GM23248 (cell line): ENCODE data around the gene RIT2. TPM values are rescaled to one million over a fixed set of nuclear protein-coding genes. Genes with fewer than 3 reads are reported as not detected.

Source experiments
- DNase-seq: peaks from one replicate; pipeline ENCODE4 v3.0.0-alpha.2; 2015
- H2AFZ ChIP-seq: fragments of 200-600 bp; sonication (generic); 2 replicates; pipeline ENCODE4 v1.6.1; 2016; ENCODE audit warnings: antibody characterized with exemption
- H3F3A ChIP-seq: fragments of 200-600 bp; sonication (generic); 2 replicates; pipeline ENCODE4 v1.6.1; 2016; ENCODE audit warnings: mild to moderate bottlenecking, antibody characterized with exemption, mixed run types; ENCODE audit not compliant: insufficient read depth
- H3K27ac ChIP-seq: fragments of 200-600 bp; sonication (generic); 2 replicates; pipeline ENCODE4 v1.5.1; 2016; ENCODE audit warnings: mild to moderate bottlenecking
- H3K27me3 ChIP-seq: fragments of 200-600 bp; sonication (generic); replicated peaks from 2 replicates; pipeline ENCODE4 v1.6.1; 2016; ENCODE audit warnings: mild to moderate bottlenecking; ENCODE audit not compliant: insufficient read depth
- H3K36me3 ChIP-seq: fragments of 200-600 bp; sonication (generic); 2 replicates; pipeline ENCODE4 v1.6.1; 2016; ENCODE audit warnings: low read depth, mild to moderate bottlenecking
- H3K4me1 ChIP-seq: fragments of 200-600 bp; sonication (generic); 2 replicates; pipeline ENCODE4 v1.6.1; 2016; ENCODE audit warnings: mild to moderate bottlenecking; ENCODE audit not compliant: insufficient read depth
- H3K4me2 ChIP-seq: fragments of 200-600 bp; sonication (generic); one replicate; pipeline ENCODE4 v1.6.1; 2016; ENCODE audit warnings: mild to moderate bottlenecking; ENCODE audit not compliant: unreplicated experiment
- H3K4me3 ChIP-seq: fragments of 200-600 bp; sonication (generic); 2 replicates; pipeline ENCODE4 v1.5.1; 2016; ENCODE audit warnings: mild to moderate bottlenecking
- H3K79me2 ChIP-seq: fragments of 200-600 bp; sonication (generic); 2 replicates; pipeline ENCODE4 v1.6.1; 2016; ENCODE audit warnings: mild to moderate bottlenecking; ENCODE audit not compliant: insufficient read depth
- H3K9ac ChIP-seq: fragments of 200-600 bp; sonication (generic); 2 replicates; pipeline ENCODE4 v1.6.1; 2016; ENCODE audit warnings: mild to moderate bottlenecking
- H3K9me2 ChIP-seq: fragments of 200-600 bp; sonication (generic); 2 replicates; pipeline ENCODE4 v1.6.1; 2016; ENCODE audit warnings: mixed run types, mild to moderate bottlenecking, moderate library complexity; ENCODE audit not compliant: insufficient read depth
- H3K9me3 ChIP-seq: fragments of 200-600 bp; sonication (generic); one replicate; pipeline ENCODE4 v1.6.1; 2017; ENCODE audit warnings: low read depth
- H4K20me1 ChIP-seq: fragments of 200-600 bp; sonication (generic); 2 replicates; pipeline ENCODE4 v1.6.0; 2016; ENCODE audit not compliant: insufficient read depth
- EZH2 ChIP-seq: fragments of 200-600 bp; sonication (generic); IDR thresholded peaks from 2 replicates; pipeline ENCODE4 v1.6.1; 2018; ENCODE audit warnings: antibody characterized with exemption, mild to moderate bottlenecking; ENCODE audit not compliant: insufficient read depth, poor library complexity, severe bottlenecking
- EZH2phosphoT487 ChIP-seq: fragments of 200-600 bp; sonication (generic); IDR thresholded peaks from 2 replicates; pipeline ENCODE4 v1.6.1; 2018; ENCODE audit warnings: antibody characterized with exemption, moderate library complexity, mild to moderate bottlenecking, low read depth; ENCODE audit not compliant: insufficient read depth
- WGBS, 2 experiments: methylation state at CpG; one replicate each; pipeline ENCODE4 v1.1.6; 2015 to 2017; ENCODE audit warnings: low lambda C conversion rate in 2 of 2, low coverage in 1 of 2; ENCODE audit errors: missing lambda C conversion rate in 2 of 2; 5-methylcytosine and 5-hydroxymethylcytosine counted together
- in situ Hi-C: fragments of 300-500 bp; cut with MboI; formaldehyde crosslinking; loops from 2 replicates; pipeline ENCODE4 v1.15.0; 2020
- polyA plus RNA-seq: library from polyadenylated mRNA; unstranded; fragments of >200 nt; fragmentation: Nextera tagmentation; extraction: Ambion mirVana; gene quantifications from 2 replicates; pipeline ENCODE4 v1.2.1, GENCODE V29; 2016
- total RNA-seq: library from RNA; depleted of rRNA; stranded (reverse); fragments of >200 nt; shearing (Covaris generic); gene quantifications from 2 replicates; pipeline ENCODE4 v1.2.3, GENCODE V29; 2014

The RIT2 gene
- total and polyA plus RNA-seq, 2 experiments from 2014 or later, result not detected

- H3K9ac ChIP-seq, result no peak overlapping the region
- H3K4me1 ChIP-seq, result no peaks in the 10 kb centered on the region
- H3F3A ChIP-seq, result no peaks in the 10 kb centered on the region
- TF ChIP-seq EZH2phosphoT487, result no peak
- no peak overlapping the region for H3K4me3 ChIP-seq
- no peaks in the 10 kb centered on the region for H3K9me2 ChIP-seq
- no peaks in the 10 kb centered on the region for H3K27me3 ChIP-seq
- no peaks in the 10 kb centered on the region for H3K79me2 ChIP-seq
- no peaks in the 10 kb centered on the region for H3K9me3 ChIP-seq
- no peaks in the 10 kb centered on the region for H3K36me3 ChIP-seq
- no peak overlapping the region for H3K27ac ChIP-seq
- in situ Hi-C loops, result no loop called here
- no peak overlapping the region for H2AFZ ChIP-seq
- H3K4me2 ChIP-seq, result no peak overlapping the region
- DNase-seq, result no peak
- WGBS, 2 experiments, result 15 to 18% methylated on average over 4 of the region's 4 CpGs
- H4K20me1 ChIP-seq, result no peaks in the 10 kb centered on the region
These were observed 336.9 kb downstream of the RIT2 start for GRCh38 chr18:42778445-42779042.

DNA sequence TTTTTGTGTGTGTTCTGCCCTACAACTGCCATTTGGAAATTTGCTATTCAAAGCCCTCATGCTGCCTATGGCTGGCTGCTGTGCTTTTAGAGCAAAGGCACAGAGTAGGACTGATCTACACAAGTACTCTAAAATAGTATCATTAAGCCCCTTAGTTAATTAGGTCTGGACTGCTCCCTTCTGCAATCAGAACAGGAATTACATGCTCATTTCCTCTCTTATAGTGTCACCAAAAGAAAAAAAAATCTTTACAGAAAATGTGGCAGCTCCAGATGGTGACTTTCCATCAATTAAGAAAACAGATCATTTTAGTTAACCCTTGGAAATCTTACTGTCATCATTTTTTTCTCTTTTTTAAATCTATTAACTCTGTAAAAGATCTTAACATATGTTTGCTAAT is 337.5 kb downstream of the RIT2 start:
- H3F3A ChIP-seq, result no peaks in the 10 kb centered on the region
- no peak overlapping the region for H3K9ac ChIP-seq
- H3K36me3 ChIP-seq, result no peaks in the 10 kb centered on the region
- no peak overlapping the region for H3K27ac ChIP-seq
- no peak for DNase-seq
- in situ Hi-C loops, result no loop called here
- TF ChIP-seq EZH2, result no peak
- no peak for TF ChIP-seq EZH2phosphoT487
- no peaks in the 10 kb centered on the region for H3K9me2 ChIP-seq
- H3K27me3 ChIP-seq, result no peaks in the 10 kb centered on the region
- H4K20me1 ChIP-seq, result no peaks in the 10 kb centered on the region
- no peaks in the 10 kb centered on the region for H3K9me3 ChIP-seq
- H3K4me3 ChIP-seq, result no peak overlapping the region
- H3K79me2 ChIP-seq, result no peaks in the 10 kb centered on the region
- no peak overlapping the region for H2AFZ ChIP-seq
- no peaks in the 10 kb centered on the region for H3K4me1 ChIP-seq
- no peak overlapping the region for H3K4me2 ChIP-seq

DNA sequence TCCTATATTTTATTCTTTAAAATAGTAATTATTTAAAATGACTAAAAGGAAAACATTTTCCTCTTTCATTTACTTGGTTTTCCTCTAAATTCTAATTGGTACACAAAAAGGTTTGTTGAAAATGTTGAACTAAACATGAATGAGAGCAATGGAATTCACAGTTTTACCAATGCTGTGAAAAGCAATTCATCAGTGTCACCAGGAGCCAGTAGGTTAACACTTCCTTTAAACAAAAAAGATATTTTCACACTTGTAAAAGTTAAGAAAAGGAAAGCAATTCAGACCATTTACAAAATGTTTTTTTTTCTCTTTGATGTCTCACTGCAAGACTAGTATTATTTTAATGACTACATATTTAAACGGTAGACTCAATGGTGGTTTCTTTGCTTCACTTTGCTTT is 341.6 kb downstream of the RIT2 start:
- Histone ChIP-seq H3K36me3 (no peaks in the 10 kb centered on the region), H3K4me1 (no peaks in the 10 kb centered on the region), H3K27ac (no peak overlapping the region), H3K27me3 (no peaks in the 10 kb centered on the region), H4K20me1 (no peaks in the 10 kb centered on the region), H3K9me3 (no peaks in the 10 kb centered on the region), H2AFZ (no peak overlapping the region), H3K4me3 (no peak overlapping the region), H3K79me2 (no peaks in the 10 kb centered on the region), H3K9ac (no peak overlapping the region), H3K4me2 (no peak overlapping the region), H3K9me2 (no peaks in the 10 kb centered on the region), H3F3A (no peaks in the 10 kb centered on the region)
- no peak for DNase-seq
- no peak for TF ChIP-seq EZH2
- TF ChIP-seq EZH2phosphoT487, result no peak
- in situ Hi-C loops, result no loop called here
- WGBS, 2 experiments, result 0% methylated on average over 1 of the region's 1 CpG

- no peaks in the 10 kb centered on the region for H3K9me2 ChIP-seq
- no peak overlapping the region for H3K27ac ChIP-seq
- in situ Hi-C loops, result no loop called here
- H4K20me1 ChIP-seq, result no peaks in the 10 kb centered on the region
- no peak for TF ChIP-seq EZH2
- no peak for TF ChIP-seq EZH2phosphoT487
- no peak overlapping the region for H3K4me2 ChIP-seq
- no peak overlapping the region for H3K4me3 ChIP-seq
- H3K36me3 ChIP-seq, result no peaks in the 10 kb centered on the region
- H3K79me2 ChIP-seq, result no peaks in the 10 kb centered on the region
- H2AFZ ChIP-seq, result no peak overlapping the region
- no peaks in the 10 kb centered on the region for H3F3A ChIP-seq
- no peaks in the 10 kb centered on the region for H3K4me1 ChIP-seq
- H3K9ac ChIP-seq, result no peak overlapping the region
- DNase-seq, result no peak
- no peaks in the 10 kb centered on the region for H3K27me3 ChIP-seq
- no peaks in the 10 kb centered on the region for H3K9me3 ChIP-seq
These were observed 343.5 kb downstream of the RIT2 start for GRCh38 chr18:42771936-42772335.

- no peak for DNase-seq
- H3K9me3 ChIP-seq, result no peaks in the 10 kb centered on the region
- in situ Hi-C loops, result no loop called here
These were observed 350.2 kb downstream of the RIT2 start for GRCh38 chr18:42765302-42765701.

More at GRCh38 chr18:42765302-42765701, 350.2 kb downstream of the RIT2 start:
- 14 to 20% methylated on average over 2 of the region's 2 CpGs for WGBS, 2 experiments
- Histone ChIP-seq H3K9ac (no peak overlapping the region), H4K20me1 (no peaks in the 10 kb centered on the region), H3K36me3 (no peaks in the 10 kb centered on the region), H3K27me3 (no peaks in the 10 kb centered on the region), H3K4me3 (no peak overlapping the region), H3K4me2 (no peak overlapping the region), H3F3A (no peaks in the 10 kb centered on the region), H2AFZ (no peak overlapping the region), H3K79me2 (no peaks in the 10 kb centered on the region), H3K9me2 (no peaks in the 10 kb centered on the region), H3K27ac (no peak overlapping the region), H3K4me1 (no peaks in the 10 kb centered on the region)
- TF ChIP-seq EZH2phosphoT487, result no peak
- no peak for TF ChIP-seq EZH2
